ENCODE results near the gene SUN3. TPM values are rescaled to one million over a fixed set of nuclear protein-coding genes. Genes with fewer than 3 reads are reported as not detected.

Gene SUN3
- total RNA-seq, 4 donors from 2014 or later = not detected

DNA sequence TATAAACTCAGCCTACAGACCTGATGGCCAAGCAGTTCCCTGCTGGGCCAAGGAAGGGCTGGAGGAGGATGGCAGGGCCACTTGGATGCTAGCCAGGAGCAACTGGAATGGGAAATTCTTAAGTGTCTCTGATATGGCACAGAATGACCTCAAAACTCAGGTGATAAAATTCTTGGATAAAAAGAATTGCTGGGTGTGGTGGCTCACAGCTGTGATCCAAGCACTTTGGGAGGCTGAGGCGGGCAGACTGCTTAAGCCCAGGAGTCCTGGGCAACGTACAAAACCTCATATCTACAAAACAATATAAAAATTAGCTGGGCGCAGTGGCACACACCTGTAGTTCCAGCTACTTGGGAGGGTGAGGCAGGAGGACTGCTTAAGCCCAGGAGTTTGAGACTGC, 66.6 kb downstream of the SUN3 start:
- DNase-seq (ENCODE audit: low spot score in 2 of 2) = no peak
- TF ChIP-seq POLR2A (IDR thresholded peaks at IDR 0.05) (no peak), CTCF (IDR thresholded peaks at IDR 0.05) (no peak)
- no peak overlapping the region for H3K4me3 ChIP-seq (ENCODE audit: low read depth, poor library complexity, severe bottlenecking)
- 94 to 96% methylated on average over 3 of the region's 3 CpGs for WGBS, 2 donors
- intact Hi-C loops (cut with DNase I; ENCODE audit: low total_unique reads) = no loop called here

- H3K4me3 ChIP-seq (ENCODE audit: low read depth, poor library complexity, severe bottlenecking) = no peak overlapping the region
- TF ChIP-seq CTCF (IDR thresholded peaks at IDR 0.05) = no peak
- TF ChIP-seq POLR2A (IDR thresholded peaks at IDR 0.05) = no peak
- intact Hi-C loops (cut with DNase I; ENCODE audit: low total_unique reads) = no loop called here
- 80 to 81% methylated on average over 6 of the region's 6 CpGs for WGBS, 2 donors
- no peak for DNase-seq (ENCODE audit: low spot score in 2 of 2)
Observed at GRCh38 chr7:47957156-47957555, 71.8 kb downstream of the SUN3 start.

GRCh38 chr7:47956220-47956619, 72.7 kb downstream of the SUN3 start:
- TF ChIP-seq POLR2A (IDR thresholded peaks at IDR 0.05) (no peak), CTCF (IDR thresholded peaks at IDR 0.05) (no peak)
- H3K4me3 ChIP-seq (ENCODE audit: low read depth, poor library complexity, severe bottlenecking) = no peak overlapping the region
- intact Hi-C loops (cut with DNase I; ENCODE audit: low total_unique reads) = no loop called here
- WGBS, 2 donors = 83 to 85% methylated on average over 6 of the region's 6 CpGs
- DNase-seq (ENCODE audit: low spot score in 2 of 2) = no peak

DNA sequence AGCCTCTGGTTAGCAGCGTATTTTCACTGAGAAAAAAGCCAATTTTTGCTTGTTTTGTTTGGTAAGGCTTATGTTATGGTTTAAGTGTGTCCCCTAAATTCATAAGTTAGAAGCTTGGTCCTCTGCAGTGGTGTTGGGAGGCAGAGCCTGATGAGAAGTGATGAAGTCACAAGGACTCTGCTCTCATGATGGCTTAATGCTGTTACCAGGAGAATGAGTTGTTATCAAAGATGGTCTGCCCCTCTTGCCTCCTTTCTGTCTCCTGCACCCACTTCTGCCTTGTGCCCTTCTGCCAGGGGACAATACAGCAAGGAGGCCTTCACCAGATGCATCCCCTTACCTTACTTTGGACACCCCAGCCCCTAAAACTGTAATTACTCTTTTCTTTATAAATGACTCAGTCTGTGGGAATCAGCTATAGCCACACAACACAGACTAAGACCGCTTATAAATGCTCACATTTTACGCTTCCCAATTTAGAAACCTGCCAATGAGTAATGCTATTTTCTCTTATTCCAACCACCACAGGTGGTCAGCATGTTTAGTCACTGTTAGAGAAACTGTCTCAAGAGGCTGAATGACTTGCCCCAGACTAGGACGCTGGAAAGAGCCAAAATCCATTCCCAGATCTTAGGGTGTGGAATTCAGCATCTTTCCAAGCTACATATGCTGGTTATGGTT, 74.5 kb downstream of the SUN3 start:
- TF ChIP-seq POLR2A (IDR thresholded peaks at IDR 0.05) = no peak
- WGBS, 2 donors = 85% methylated on average over 4 of the region's 4 CpGs
- DNase-seq (ENCODE audit: low spot score in 2 of 2) = no peak
- intact Hi-C loops (cut with DNase I; ENCODE audit: low total_unique reads) = no loop called here
- H3K4me3 ChIP-seq (ENCODE audit: low read depth, poor library complexity, severe bottlenecking) = no peak overlapping the region

GRCh38 chr7:47953822-47954221, 75.1 kb downstream of the SUN3 start:
- intact Hi-C loops (cut with DNase I; ENCODE audit: low total_unique reads) = no loop called here
- TF ChIP-seq CTCF (IDR thresholded peaks at IDR 0.05) (no peak), POLR2A (IDR thresholded peaks at IDR 0.05) (no peak)
- no peak overlapping the region for H3K4me3 ChIP-seq (ENCODE audit: low read depth, poor library complexity, severe bottlenecking)
- DNase-seq (ENCODE audit: low spot score in 2 of 2) = no peak
- WGBS, 2 donors = 76 to 80% methylated on average over 4 of the region's 4 CpGs

DNA sequence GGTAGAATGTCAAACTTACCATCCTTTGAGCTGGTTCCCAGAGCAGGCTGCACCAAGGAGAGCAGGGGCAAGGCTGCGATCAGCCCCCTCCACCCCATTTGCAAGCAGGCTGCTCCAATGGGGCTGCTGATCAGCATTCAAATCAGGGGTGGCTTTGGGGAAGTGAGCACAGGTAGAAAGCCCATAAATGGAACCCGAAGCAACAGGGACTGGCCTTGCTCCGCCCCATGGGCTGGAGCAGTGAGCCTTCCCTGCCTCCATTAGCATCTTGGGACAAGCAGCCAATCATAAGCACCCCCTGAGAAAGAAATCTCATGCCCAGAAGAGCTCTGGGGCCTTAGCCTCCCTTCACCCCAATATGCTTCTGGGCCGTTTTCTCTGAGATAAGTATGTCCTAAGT, 76.7 kb downstream of the SUN3 start:
- intact Hi-C loops (cut with DNase I; ENCODE audit: low total_unique reads) = no loop called here
- 88 to 89% methylated on average over 4 of the region's 4 CpGs for WGBS, 2 donors
- no peak for DNase-seq (ENCODE audit: low spot score in 2 of 2)
- TF ChIP-seq POLR2A (IDR thresholded peaks at IDR 0.05) = no peak
- no peak for TF ChIP-seq CTCF (IDR thresholded peaks at IDR 0.05)
- no peak overlapping the region for H3K4me3 ChIP-seq (ENCODE audit: low read depth, poor library complexity, severe bottlenecking)

Data from lower leg skin (tissue), 4 donors.